Myocyte (in vitro differentiated cells): ENCODE measurements around the gene CCDC157. TPM values are rescaled to one million over a fixed set of nuclear protein-coding genes. Genes with fewer than 3 reads are reported as not detected.

Experiments
- DNase-seq: peaks from one replicate; pipeline ENCODE4 v3.0.0-alpha.2; 2012; ENCODE audit warnings: low read depth
- total RNA-seq: library from RNA; depleted of rRNA; stranded (reverse); fragments of >200 nt; gene quantifications from 2 replicates; pipeline ENCODE4 v1.2.3, GENCODE V29; 2014

Gene CCDC157
- total RNA-seq, 1 donor from 2014 or later = 2.6 TPM

GRCh38 chr22:30354644-30355043 lies 2.2 kb upstream of the CCDC157 start:
- no peak for DNase-seq

GRCh38 chr22:30357236-30357570 lies 396 bp downstream of the CCDC157 start:
- no peak for DNase-seq

GRCh38 chr22:30357650-30358215 lies 926 bp downstream of the CCDC157 start:
- DNase-seq = no peak

GRCh38 chr22:30358541-30358940 lies 1.7 kb downstream of the CCDC157 start:
- no peak for DNase-seq

GRCh38 chr22:30361916-30362650 lies 5.3 kb downstream of the CCDC157 start:
- DNase-seq = no peak

- no peak for DNase-seq
Measured at GRCh38 chr22:30362651-30363281, 6.0 kb downstream of the CCDC157 start.

GRCh38 chr22:30365891-30366290 lies 9.1 kb downstream of the CCDC157 start:
- no peak for DNase-seq

GRCh38 chr22:30368420-30368819 lies 11.6 kb downstream of the CCDC157 start:
- DNase-seq = no peak

- peak; percentile 31 for DNase-seq
Measured at GRCh38 chr22:30370641-30371230, 13.9 kb downstream of the CCDC157 start.

GRCh38 chr22:30371321-30371720 lies 14.5 kb downstream of the CCDC157 start:
- DNase-seq = no peak

- DNase-seq = no peak
Measured at GRCh38 chr22:30371981-30372380, 15.2 kb downstream of the CCDC157 start.

- no peak for DNase-seq
Measured at GRCh38 chr22:30372915-30373314, 16.1 kb downstream of the CCDC157 start.

- DNase-seq = no peak
Measured at GRCh38 chr22:30373331-30374325, 16.8 kb downstream of the CCDC157 start.

- no peak for DNase-seq
Measured at GRCh38 chr22:30375312-30375849, 18.6 kb downstream of the CCDC157 start.

GRCh38 chr22:30380011-30380410 lies 23.2 kb downstream of the CCDC157 start:
- DNase-seq = no peak

- no peak for DNase-seq
Measured at GRCh38 chr22:30381264-30381663, 24.5 kb downstream of the CCDC157 start.

- DNase-seq = no peak
Measured at GRCh38 chr22:30382340-30382739, 25.5 kb downstream of the CCDC157 start.

- DNase-seq = no peak
Measured at GRCh38 chr22:30383061-30383460, 26.3 kb downstream of the CCDC157 start.

- DNase-seq = no peak
Measured at GRCh38 chr22:30385942-30386341, 29.1 kb downstream of the CCDC157 start.

- DNase-seq = no peak
Measured at GRCh38 chr22:30386608-30386959, 29.8 kb downstream of the CCDC157 start.
